ENCODE data around the gene UNC80.

The UNC80 gene

DNA sequence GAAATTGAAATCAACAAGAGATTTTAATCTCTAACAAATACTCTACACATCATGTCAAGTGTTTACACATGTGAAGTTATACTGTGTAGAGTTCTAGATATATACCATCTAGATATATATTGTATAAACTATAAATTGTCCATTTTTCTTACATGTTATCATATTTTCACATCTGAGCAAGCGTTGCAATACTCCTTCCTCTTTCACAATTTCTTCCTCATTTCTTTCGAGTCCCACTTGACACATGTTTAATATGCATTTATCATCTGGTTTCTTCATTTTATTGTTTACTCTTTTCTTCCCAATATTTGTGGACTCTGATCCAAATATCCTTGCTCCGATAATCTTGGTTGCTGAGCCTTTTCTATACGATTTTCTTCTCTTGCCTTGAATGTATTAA lies 50.2 kb downstream of the UNC80 start:
- DNase-seq (ENCODE audit: low spot score in 2 of 2) = no peak
- Mint-ChIP-seq H3K4me3 (no peak overlapping the region), H3K4me1 (no peaks in the 10 kb centered on the region), H3K9me3 (peaks cover 6% of the 10 kb centered on the region), H3K36me3 (ENCODE audit: insufficient read depth) (no peaks in the 10 kb centered on the region), H3K27ac (ENCODE audit: low read depth) (no peak overlapping the region), H3K27me3 (no peaks in the 10 kb centered on the region)
- no peak for ATAC-seq (replicated peaks; ENCODE audit: extremely low read depth, poor library complexity, severe bottlenecking)

DNA sequence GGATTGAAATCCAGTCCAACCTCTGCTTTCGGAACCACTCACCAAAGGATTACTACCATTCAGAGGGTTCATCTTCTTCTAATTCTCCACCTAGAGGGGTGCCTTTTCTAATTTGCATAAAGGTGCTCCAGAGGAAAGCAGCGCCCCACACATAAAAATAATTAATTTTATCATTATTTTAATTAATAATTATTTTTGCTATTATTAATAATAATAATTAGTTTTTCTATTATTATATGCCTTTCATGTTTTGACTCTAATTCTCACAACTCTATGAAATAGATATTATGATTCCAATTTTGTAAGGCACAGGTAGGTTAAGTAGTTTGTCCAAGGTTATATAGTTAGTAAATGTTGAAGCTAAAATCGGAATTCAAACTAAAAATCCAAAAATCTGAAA lies 51.9 kb downstream of the UNC80 start:
- no peak for ATAC-seq (replicated peaks; ENCODE audit: extremely low read depth, poor library complexity, severe bottlenecking)
- no peaks in the 10 kb centered on the region for H3K4me1 Mint-ChIP-seq

DNA sequence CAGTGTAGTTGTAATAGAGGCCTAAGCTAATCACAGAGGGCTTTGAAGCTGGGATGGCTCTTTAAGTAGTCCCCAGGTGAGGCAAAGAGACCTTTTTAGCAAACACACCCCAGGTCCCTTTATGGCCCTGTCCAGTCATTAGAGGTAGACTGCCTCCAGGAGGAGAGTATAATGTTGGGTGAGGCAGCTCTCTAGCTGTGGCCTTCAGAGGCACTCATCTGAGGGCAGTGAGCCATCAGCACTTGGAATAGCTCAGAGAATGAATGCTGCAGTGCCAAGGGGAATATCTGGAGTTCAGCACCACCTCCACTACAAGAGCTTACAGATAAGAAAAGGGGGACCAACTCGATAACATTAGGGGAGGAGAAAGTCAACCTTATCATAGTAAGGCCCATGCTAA lies 52.8 kb downstream of the UNC80 start:
- H3K36me3 Mint-ChIP-seq (ENCODE audit: insufficient read depth) = peaks cover 2% of the 10 kb centered on the region

More for the DNA sequence above, 51.9 kb downstream of the UNC80 start:
- Mint-ChIP-seq H3K36me3 (ENCODE audit: insufficient read depth) (peaks cover under 1% of the 10 kb centered on the region), H3K27me3 (no peaks in the 10 kb centered on the region), H3K9me3 (peaks cover 6% of the 10 kb centered on the region), H3K27ac (ENCODE audit: low read depth) (no peak overlapping the region), H3K4me3 (no peak overlapping the region)
- no peak for DNase-seq (ENCODE audit: low spot score in 2 of 2)

DNA sequence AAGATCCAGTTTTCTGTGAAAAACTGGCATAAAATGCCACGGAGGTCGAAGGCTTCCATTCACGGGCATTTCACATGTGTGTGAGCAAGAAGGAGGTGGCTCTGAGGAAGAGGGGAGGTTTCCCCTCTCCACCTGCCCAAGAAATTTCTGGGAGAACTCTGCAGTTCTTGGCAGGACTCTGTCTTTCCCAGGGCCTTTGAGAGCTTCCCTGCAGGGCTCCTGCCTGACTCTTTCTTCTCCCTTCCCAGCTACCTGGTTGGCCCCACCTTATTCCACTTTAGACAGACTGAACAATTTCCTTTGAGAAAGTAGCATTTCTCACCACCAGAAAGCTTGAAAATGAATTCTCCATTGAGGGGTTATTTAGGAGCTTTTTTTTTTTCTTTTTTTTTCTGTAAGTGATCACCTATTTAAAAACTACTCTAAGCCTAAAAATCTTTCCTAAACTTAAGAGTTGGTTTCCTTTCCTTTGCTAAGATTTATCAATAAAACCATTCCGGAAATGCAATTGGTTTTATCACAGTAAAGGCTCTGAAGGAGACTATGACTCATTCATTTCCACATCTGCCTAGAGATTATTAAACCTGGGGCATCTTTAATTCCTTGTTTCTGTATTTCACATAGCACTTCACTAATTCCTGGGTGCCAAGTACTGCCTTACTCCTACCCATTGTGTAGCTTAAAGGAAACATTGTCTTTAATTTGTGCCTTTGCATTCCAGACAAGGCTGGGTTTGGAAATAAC lies 59.3 kb downstream of the UNC80 start:
- H3K4me1 Mint-ChIP-seq = no peaks in the 10 kb centered on the region
- H3K9me3 Mint-ChIP-seq = no peaks in the 10 kb centered on the region
- H3K4me3 Mint-ChIP-seq = no peak overlapping the region
- H3K27ac Mint-ChIP-seq (ENCODE audit: low read depth) = no peak overlapping the region
- ATAC-seq (replicated peaks; ENCODE audit: extremely low read depth, poor library complexity, severe bottlenecking) (no peak), DNase-seq (ENCODE audit: low spot score in 2 of 2) (no peak)
- H3K27me3 Mint-ChIP-seq = no peaks in the 10 kb centered on the region
- H3K36me3 Mint-ChIP-seq (ENCODE audit: insufficient read depth) = peaks cover 2% of the 10 kb centered on the region

More for the DNA sequence above, 52.8 kb downstream of the UNC80 start:
- H3K9me3 Mint-ChIP-seq = peaks cover 6% of the 10 kb centered on the region
- H3K27me3 Mint-ChIP-seq = no peaks in the 10 kb centered on the region
- no peaks in the 10 kb centered on the region for H3K4me1 Mint-ChIP-seq
- no peak overlapping the region for H3K4me3 Mint-ChIP-seq
- DNase-seq (ENCODE audit: low spot score in 2 of 2) (no peak), ATAC-seq (replicated peaks; ENCODE audit: extremely low read depth, poor library complexity, severe bottlenecking) (no peak)
- no peak overlapping the region for H3K27ac Mint-ChIP-seq (ENCODE audit: low read depth)

DNA sequence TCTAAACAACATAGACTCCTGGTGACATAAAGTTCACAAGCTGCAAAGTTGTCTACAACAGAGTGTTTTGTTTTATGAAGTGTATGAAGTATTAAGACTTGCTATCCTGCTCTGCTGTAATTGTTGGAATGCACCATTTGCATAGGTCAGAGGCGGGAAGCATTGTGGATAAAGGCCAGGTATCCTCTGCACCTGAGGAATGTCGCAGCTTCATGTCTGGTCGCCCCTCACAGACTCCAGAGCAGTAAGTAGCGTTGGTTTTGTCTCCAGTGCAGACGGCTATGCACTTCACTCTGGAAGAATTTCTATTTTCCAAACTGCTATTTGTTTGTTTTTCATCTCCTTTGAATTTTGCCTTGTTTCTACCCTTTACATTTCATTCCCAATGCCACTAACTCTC lies 63.1 kb downstream of the UNC80 start:
- H3K9me3 Mint-ChIP-seq = no peaks in the 10 kb centered on the region
- no peak overlapping the region for H3K27ac Mint-ChIP-seq (ENCODE audit: low read depth)
- no peak overlapping the region for H3K4me3 Mint-ChIP-seq
- H3K36me3 Mint-ChIP-seq (ENCODE audit: insufficient read depth) = no peaks in the 10 kb centered on the region
- H3K27me3 Mint-ChIP-seq = no peaks in the 10 kb centered on the region
- DNase-seq (ENCODE audit: low spot score in 2 of 2) (no peak), ATAC-seq (replicated peaks; ENCODE audit: extremely low read depth, poor library complexity, severe bottlenecking) (no peak)
- no peaks in the 10 kb centered on the region for H3K4me1 Mint-ChIP-seq

DNA sequence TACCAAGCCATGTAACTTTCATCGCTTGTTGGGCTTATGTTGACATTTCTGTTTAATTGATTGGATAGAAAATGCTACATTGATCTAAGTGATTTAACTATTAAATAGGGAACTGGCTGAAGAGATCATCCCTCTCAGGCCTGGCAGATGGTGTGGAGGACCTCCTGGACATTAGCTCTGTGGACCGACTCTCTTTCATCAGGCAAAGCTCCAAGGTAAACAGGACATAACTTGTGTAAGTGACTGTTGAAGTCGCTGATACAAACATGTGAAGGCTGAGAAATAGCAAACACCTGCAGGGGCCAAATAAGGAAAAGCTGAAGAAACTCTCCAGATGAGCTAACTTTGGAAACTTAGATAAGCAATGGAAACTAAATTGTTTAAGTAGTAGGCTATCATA lies 68.8 kb downstream of the UNC80 start:
- DNase-seq (ENCODE audit: low spot score in 2 of 2) = no peak
- Mint-ChIP-seq H3K36me3 (ENCODE audit: insufficient read depth) (no peaks in the 10 kb centered on the region), H3K9me3 (no peaks in the 10 kb centered on the region), H3K4me3 (no peak overlapping the region), H3K27ac (ENCODE audit: low read depth) (no peak overlapping the region), H3K4me1 (no peaks in the 10 kb centered on the region), H3K27me3 (no peaks in the 10 kb centered on the region)
- ATAC-seq (replicated peaks; ENCODE audit: extremely low read depth, poor library complexity, severe bottlenecking) = no peak

DNA sequence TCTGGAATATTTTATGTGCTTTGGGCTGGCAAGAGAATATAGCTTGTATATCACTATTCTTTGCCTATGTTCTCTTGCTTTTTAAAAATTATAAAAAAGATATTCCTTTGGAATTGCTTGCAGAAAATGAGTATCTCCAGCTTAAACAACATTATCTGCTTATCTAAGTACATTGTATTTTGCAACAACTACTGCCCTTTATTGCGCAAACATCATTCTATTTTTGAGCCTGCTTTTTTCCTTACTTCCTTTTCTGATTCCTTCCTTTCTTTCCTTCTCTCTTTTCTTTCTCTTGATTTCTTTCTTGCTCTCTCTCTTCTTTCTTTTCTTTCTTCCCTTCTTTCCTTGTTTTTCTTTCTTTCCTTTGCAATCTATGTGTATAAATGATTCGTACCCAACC lies 74.0 kb downstream of the UNC80 start:
- no peak for ATAC-seq (replicated peaks; ENCODE audit: extremely low read depth, poor library complexity, severe bottlenecking)
- H3K36me3 Mint-ChIP-seq (ENCODE audit: insufficient read depth) = no peaks in the 10 kb centered on the region

DNA sequence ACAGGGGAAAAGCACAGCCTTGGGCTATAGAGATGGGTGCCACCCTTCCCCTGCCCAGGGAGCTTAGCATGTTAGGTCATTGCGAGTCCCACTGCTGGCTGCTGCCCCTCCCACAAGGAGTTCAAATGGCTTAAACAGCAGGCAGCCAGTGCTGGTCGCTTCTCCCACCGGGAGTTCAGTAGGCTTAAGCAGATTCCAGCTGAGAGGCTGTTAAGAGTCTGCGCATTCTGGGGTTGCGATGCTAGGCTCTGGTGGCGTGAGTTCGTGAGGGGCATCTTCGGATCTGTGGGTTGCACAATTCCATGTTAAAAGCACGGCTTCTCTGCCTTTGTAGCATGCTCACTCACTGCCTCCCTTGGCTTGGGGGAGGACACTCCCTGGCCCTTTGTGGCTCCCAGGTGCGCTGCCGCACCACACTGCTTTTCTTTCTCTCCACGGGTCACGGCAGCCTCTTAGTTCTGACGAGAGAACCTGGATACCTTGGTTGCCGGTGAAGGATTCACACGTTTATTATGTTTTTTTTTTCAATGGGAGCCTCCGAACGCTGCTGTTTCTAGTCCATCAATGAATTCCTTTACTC lies 93.2 kb downstream of the UNC80 start:
- no peak for ATAC-seq (replicated peaks; ENCODE audit: extremely low read depth, poor library complexity, severe bottlenecking)
- H3K4me1 Mint-ChIP-seq = no peaks in the 10 kb centered on the region
- no peaks in the 10 kb centered on the region for H3K27me3 Mint-ChIP-seq
- no peak overlapping the region for H3K27ac Mint-ChIP-seq (ENCODE audit: low read depth)
- no peaks in the 10 kb centered on the region for H3K36me3 Mint-ChIP-seq (ENCODE audit: insufficient read depth)
- DNase-seq (ENCODE audit: low spot score in 2 of 2) = no peak
- H3K9me3 Mint-ChIP-seq = peaks cover 10% of the 10 kb centered on the region
- no peak overlapping the region for H3K4me3 Mint-ChIP-seq

More for the DNA sequence above, 74.0 kb downstream of the UNC80 start:
- no peak for DNase-seq (ENCODE audit: low spot score in 2 of 2)
- no peaks in the 10 kb centered on the region for H3K4me1 Mint-ChIP-seq
- H3K4me3 Mint-ChIP-seq = no peak overlapping the region
- no peaks in the 10 kb centered on the region for H3K27me3 Mint-ChIP-seq
- no peaks in the 10 kb centered on the region for H3K9me3 Mint-ChIP-seq
- no peak overlapping the region for H3K27ac Mint-ChIP-seq (ENCODE audit: low read depth)

DNA sequence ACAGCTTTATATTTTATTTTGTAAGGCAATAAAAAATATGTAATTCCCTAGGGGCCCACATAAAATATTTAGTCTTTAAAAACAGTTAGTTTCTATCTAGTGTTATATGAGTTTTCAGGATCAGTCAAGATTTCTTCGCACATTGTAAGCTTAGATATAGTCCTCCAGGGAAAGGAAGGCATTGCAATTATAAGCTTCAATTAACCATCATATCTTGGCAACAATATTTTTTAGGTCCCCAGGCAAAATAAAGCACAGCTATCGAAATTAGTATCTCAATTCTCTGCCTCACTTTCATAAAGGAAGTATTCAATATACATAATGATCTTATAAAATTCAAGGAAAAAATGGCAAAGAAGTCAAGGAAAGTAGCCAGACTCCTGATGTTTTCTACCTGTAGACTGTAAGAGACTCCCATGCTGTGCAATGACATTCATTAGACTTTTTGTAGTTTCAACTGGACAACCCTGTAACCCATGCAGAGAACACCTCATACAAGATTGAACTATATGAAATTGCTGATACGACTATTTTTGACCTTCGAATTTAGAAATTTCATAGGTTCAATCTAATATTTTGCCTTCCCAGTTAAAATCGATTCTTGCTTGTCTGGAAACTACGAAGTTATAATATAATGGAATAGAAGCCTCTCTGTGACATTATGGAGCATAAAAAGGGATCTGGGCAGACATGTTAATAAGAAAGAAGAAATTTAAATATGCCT lies 96.8 kb downstream of the UNC80 start:
- no peaks in the 10 kb centered on the region for H3K36me3 Mint-ChIP-seq (ENCODE audit: insufficient read depth)

DNA sequence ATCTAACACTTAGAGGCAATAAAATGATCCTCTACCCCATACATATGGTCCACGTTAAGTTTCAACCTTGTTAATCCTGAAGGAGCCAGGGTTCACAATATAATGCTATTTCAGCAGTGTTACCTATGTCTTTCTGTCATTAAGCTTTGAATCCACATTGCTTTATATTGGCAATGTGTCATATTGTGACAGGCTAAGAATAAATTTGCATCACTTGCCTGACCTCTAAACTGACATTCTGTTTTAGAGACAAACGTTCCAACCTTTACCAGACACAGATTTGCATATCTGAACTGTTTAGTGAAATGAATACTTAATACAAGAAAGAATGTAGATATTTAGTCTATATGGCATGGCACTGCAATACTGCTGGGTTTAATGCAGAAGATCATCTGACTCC lies 98.4 kb downstream of the UNC80 start:
- ATAC-seq (replicated peaks; ENCODE audit: extremely low read depth, poor library complexity, severe bottlenecking) = no peak
- H3K36me3 Mint-ChIP-seq (ENCODE audit: insufficient read depth) = no peaks in the 10 kb centered on the region

More for the DNA sequence above, 96.8 kb downstream of the UNC80 start:
- Mint-ChIP-seq H3K4me1 (no peaks in the 10 kb centered on the region), H3K4me3 (no peak overlapping the region), H3K9me3 (peaks cover 6% of the 10 kb centered on the region), H3K27me3 (no peaks in the 10 kb centered on the region), H3K27ac (ENCODE audit: low read depth) (no peak overlapping the region)
- no peak for ATAC-seq (replicated peaks; ENCODE audit: extremely low read depth, poor library complexity, severe bottlenecking)
- no peak for DNase-seq (ENCODE audit: low spot score in 2 of 2)

DNA sequence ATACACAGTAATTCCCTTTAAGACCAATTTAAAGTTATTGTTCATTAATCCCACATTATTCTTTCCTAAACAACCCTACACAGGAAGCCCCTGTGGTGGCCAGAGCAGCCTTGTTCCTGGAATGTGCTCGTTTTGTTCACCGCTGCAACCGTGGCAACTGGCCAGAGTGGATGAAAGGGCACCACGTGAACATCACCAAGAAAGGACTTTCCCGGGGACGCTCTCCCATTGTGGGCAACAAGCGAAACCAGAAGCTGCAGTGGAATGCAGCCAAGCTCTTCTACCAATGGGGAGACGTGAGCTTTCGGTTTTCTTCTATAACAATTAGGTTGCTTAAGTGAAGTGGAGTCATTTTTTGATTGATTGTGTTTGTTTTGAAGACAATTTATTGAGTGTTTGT lies 101.0 kb downstream of the UNC80 start:
- H3K27ac Mint-ChIP-seq (ENCODE audit: low read depth) = no peak overlapping the region
- DNase-seq (ENCODE audit: low spot score in 2 of 2) (no peak), ATAC-seq (replicated peaks; ENCODE audit: extremely low read depth, poor library complexity, severe bottlenecking) (no peak)
- no peak overlapping the region for H3K4me3 Mint-ChIP-seq
- H3K9me3 Mint-ChIP-seq = no peaks in the 10 kb centered on the region
- no peaks in the 10 kb centered on the region for H3K4me1 Mint-ChIP-seq
- peaks cover 20% of the 10 kb centered on the region for H3K27me3 Mint-ChIP-seq
- no peaks in the 10 kb centered on the region for H3K36me3 Mint-ChIP-seq (ENCODE audit: insufficient read depth)

More for the DNA sequence above, 98.4 kb downstream of the UNC80 start:
- Mint-ChIP-seq H3K27me3 (peaks cover 7% of the 10 kb centered on the region), H3K4me3 (no peak overlapping the region), H3K9me3 (peaks cover 4% of the 10 kb centered on the region), H3K27ac (ENCODE audit: low read depth) (no peak overlapping the region), H3K4me1 (no peaks in the 10 kb centered on the region)
- DNase-seq (ENCODE audit: low spot score in 2 of 2) = no peak

DNA sequence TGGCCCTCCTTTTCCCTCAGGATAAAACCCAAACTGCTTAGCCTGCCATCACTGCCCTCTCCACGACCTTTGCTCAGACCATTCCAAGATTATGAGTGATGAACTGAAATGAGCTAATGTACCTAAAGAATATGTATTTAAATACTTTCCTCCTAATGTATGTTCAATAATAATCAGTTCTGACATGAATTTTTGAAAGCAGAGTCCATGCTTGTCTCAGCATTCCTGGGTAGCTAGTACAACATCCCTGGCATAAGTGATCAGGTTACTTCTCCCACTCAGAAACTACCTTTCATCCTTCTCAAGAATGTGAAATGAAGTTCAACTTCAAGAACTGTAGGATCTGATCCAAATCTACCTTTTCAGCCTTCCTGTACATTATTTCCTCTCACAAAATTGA lies 103.6 kb downstream of the UNC80 start:
- no peak for ATAC-seq (replicated peaks; ENCODE audit: extremely low read depth, poor library complexity, severe bottlenecking)
- Mint-ChIP-seq H3K4me1 (no peaks in the 10 kb centered on the region), H3K4me3 (no peak overlapping the region), H3K27ac (ENCODE audit: low read depth) (no peak overlapping the region), H3K27me3 (peaks cover 20% of the 10 kb centered on the region), H3K36me3 (ENCODE audit: insufficient read depth) (no peaks in the 10 kb centered on the region), H3K9me3 (no peaks in the 10 kb centered on the region)
- DNase-seq (ENCODE audit: low spot score in 2 of 2) = no peak

DNA sequence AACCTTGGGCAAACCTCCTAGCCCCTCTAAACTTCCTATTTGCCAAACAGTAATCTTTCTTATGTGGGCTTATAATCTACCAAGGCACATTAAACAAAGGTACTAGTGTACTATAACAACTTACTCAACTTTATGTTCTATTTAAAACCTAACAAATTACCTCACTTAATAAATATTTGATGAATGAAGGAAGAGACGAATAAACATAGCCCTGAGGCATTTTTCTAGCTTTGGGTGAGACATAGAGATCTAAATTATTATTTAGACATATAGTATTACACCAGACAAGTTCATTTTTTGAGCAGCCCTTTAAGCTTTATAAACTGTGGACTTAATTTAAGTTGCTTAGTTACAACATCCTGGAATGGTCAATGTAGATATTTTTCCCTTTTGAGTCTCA lies 104.6 kb downstream of the UNC80 start:
- ATAC-seq (replicated peaks; ENCODE audit: extremely low read depth, poor library complexity, severe bottlenecking) (no peak), DNase-seq (ENCODE audit: low spot score in 2 of 2) (no peak)
- peaks cover 2% of the 10 kb centered on the region for H3K36me3 Mint-ChIP-seq (ENCODE audit: insufficient read depth)
- no peaks in the 10 kb centered on the region for H3K9me3 Mint-ChIP-seq
- no peak overlapping the region for H3K4me3 Mint-ChIP-seq
- no peak overlapping the region for H3K27ac Mint-ChIP-seq (ENCODE audit: low read depth)
- no peaks in the 10 kb centered on the region for H3K4me1 Mint-ChIP-seq
- peaks cover 20% of the 10 kb centered on the region for H3K27me3 Mint-ChIP-seq
